ENCODE measurements around the gene TMEM109.

- TF ChIP-seq POLR2AphosphoS5 (IDR thresholded peaks at IDR 0.05; ENCODE audit: low read depth), result no peak
- TF ChIP-seq CTCF (conservative IDR thresholded peaks at IDR 0.05; ENCODE audit: low read depth in 2 of 2), result no peak
- no peak for TF ChIP-seq EZH2 (IDR thresholded peaks at IDR 0.05; ENCODE audit: low read depth, unreplicated experiment)
- TF ChIP-seq, protein P1, sequence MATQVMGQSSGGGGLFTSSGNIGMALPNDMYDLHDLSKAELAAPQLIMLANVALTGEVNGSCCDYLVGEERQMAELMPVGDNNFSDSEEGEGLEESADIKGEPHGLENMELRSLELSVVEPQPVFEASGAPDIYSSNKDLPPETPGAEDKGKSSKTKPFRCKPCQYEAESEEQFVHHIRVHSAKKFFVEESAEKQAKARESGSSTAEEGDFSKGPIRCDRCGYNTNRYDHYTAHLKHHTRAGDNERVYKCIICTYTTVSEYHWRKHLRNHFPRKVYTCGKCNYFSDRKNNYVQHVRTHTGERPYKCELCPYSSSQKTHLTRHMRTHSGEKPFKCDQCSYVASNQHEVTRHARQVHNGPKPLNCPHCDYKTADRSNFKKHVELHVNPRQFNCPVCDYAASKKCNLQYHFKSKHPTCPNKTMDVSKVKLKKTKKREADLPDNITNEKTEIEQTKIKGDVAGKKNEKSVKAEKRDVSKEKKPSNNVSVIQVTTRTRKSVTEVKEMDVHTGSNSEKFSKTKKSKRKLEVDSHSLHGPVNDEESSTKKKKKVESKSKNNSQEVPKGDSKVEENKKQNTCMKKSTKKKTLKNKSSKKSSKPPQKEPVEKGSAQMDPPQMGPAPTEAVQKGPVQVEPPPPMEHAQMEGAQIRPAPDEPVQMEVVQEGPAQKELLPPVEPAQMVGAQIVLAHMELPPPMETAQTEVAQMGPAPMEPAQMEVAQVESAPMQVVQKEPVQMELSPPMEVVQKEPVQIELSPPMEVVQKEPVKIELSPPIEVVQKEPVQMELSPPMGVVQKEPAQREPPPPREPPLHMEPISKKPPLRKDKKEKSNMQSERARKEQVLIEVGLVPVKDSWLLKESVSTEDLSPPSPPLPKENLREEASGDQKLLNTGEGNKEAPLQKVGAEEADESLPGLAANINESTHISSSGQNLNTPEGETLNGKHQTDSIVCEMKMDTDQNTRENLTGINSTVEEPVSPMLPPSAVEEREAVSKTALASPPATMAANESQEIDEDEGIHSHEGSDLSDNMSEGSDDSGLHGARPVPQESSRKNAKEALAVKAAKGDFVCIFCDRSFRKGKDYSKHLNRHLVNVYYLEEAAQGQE (IDR thresholded peaks at IDR 0.05; ENCODE audit: unreplicated experiment), result no peak
- TF ChIP-seq EZH2phosphoT487 (IDR thresholded peaks at IDR 0.05; ENCODE audit: unreplicated experiment), result no peak
- TF ChIP-seq ETS1 (IDR thresholded peaks at IDR 0.05), result no peak
- no peak for TF ChIP-seq STAT1 (IDR thresholded peaks at IDR 0.05; ENCODE audit: unreplicated experiment)
- TF ChIP-seq CREB1 (CRISPR knock-in tag; IDR thresholded peaks at IDR 0.05; ENCODE audit: low read depth), result no peak
- no peak for TF ChIP-seq ZNF331 (CRISPR knock-in tag; IDR thresholded peaks at IDR 0.05; ENCODE audit: low read depth)
- TF ChIP-seq NANOG (IDR thresholded peaks at IDR 0.05; ENCODE audit: borderline replicate concordance), result no peak
Observed at GRCh38 chr11:60891103-60891741, 22.7 kb upstream of the TMEM109 start.

All from GM23338 (cell line).